ENCODE data around the gene SAP25. TPM values are rescaled to one million over a fixed set of nuclear protein-coding genes. Genes with fewer than 3 reads are reported as not detected.

SAP25 gene
- total and polyA plus RNA-seq, 2 donors (not counting 1 experiment from before 2014, with no cell fraction given) = 51.7 to 71.9 TPM

GRCh38 chr7:100546129-100546925 lies 27.4 kb downstream of the SAP25 start:
- CTCF ChIA-PET = interaction anchor here (1.1 to 6.5 kb wide), 3 partner anchors 13 to 145 kb away, joined by 3 to 67 read pairs (median 4); no protein-coding TSS in a partner anchor
- Histone ChIP-seq H3K4me1 (ENCODE audit: control insufficient read depth in 2 of 2, insufficient read depth in 2 of 2, low read length in 2 of 2) (peaks cover 38 to 63% of the 10 kb centered on the region in 2 donors), H3K27ac (ENCODE audit: low read length in 2 of 2) (peak overlapping the region; percentile 12 to 18), H3K4me2 (replicated peaks; ENCODE audit: low read depth, low read length, poor library complexity, severe bottlenecking) (peak overlapping the region; percentile 38), H4K20me1 (ENCODE audit: control insufficient read depth, insufficient read depth, low read length, poor library complexity, severe bottlenecking) (no peaks in the 10 kb centered on the region), H2AFZ (ENCODE audit: insufficient read depth, low read depth, low read length, poor library complexity, severe bottlenecking) (peak overlapping the region; percentile 30), H3K9me3 (ENCODE audit: control extremely low read depth in 1 of 3, control insufficient read depth in 2 of 3, insufficient read depth in 1 of 3, low read length in 2 of 3) (peaks cover 0 to 3% (median 0%) of the 10 kb centered on the region in 3 donors), H3K36me3 (replicated peaks in 1 of 2; ENCODE audit: control extremely low read depth in 1 of 2, control insufficient read depth in 1 of 2, extremely low read depth in 1 of 2, insufficient read depth in 2 of 2, low read length in 1 of 2) (no peaks in the 10 kb centered on the region), H3K79me2 (ENCODE audit: control insufficient read depth, insufficient read depth, low read length) (peaks cover 36% of the 10 kb centered on the region), H3K9ac (ENCODE audit: low read length) (no peak overlapping the region), H3K27me3 (replicated peaks in 1 of 4; ENCODE audit: control extremely low read depth in 1 of 4, control insufficient read depth in 3 of 4, insufficient read depth in 4 of 4, low read length in 3 of 4) (no peaks in the 10 kb centered on the region), H3K4me3 (ENCODE audit: control extremely low read depth in 1 of 5, extremely low read depth in 1 of 5, insufficient read depth in 1 of 5, low read depth in 2 of 5, low read length in 4 of 5) (no peak overlapping the region)
- DNase-seq (no peak), ATAC-seq (ENCODE audit: low read depth) (no peak)
- TF ChIP-seq CTCF (IDR thresholded peaks at IDR 0.05) (no peak), EZH2 (IDR thresholded peaks at IDR 0.05; ENCODE audit: borderline replicate concordance, insufficient read depth, low read depth, low read length, poor library complexity, severe bottlenecking) (no peak)
- WGBS (ENCODE audit: insufficient coverage) = 80% methylated on average over 5 of the region's 10 CpGs
- H3K9me3 Mint-ChIP-seq (ENCODE audit: insufficient read depth) = no peaks in the 10 kb centered on the region
- intact Hi-C loops (cut with micrococcal nuclease) = no loop called here
- H3K27me3 Mint-ChIP-seq = no peaks in the 10 kb centered on the region
- POLR2A ChIA-PET = interaction anchor here (0.6 kb wide), 1 partner anchor 314 kb away, joined by 9 read pairs; no protein-coding TSS in a partner anchor
- peak overlapping the region; percentile 84 for H3K27ac Mint-ChIP-seq
- peak overlapping the region; percentile 57 for H3K4me3 Mint-ChIP-seq
- H3K4me1 Mint-ChIP-seq = peaks cover 71% of the 10 kb centered on the region
